ENCODE measurements around the gene MED27.

The MED27 gene

DNA sequence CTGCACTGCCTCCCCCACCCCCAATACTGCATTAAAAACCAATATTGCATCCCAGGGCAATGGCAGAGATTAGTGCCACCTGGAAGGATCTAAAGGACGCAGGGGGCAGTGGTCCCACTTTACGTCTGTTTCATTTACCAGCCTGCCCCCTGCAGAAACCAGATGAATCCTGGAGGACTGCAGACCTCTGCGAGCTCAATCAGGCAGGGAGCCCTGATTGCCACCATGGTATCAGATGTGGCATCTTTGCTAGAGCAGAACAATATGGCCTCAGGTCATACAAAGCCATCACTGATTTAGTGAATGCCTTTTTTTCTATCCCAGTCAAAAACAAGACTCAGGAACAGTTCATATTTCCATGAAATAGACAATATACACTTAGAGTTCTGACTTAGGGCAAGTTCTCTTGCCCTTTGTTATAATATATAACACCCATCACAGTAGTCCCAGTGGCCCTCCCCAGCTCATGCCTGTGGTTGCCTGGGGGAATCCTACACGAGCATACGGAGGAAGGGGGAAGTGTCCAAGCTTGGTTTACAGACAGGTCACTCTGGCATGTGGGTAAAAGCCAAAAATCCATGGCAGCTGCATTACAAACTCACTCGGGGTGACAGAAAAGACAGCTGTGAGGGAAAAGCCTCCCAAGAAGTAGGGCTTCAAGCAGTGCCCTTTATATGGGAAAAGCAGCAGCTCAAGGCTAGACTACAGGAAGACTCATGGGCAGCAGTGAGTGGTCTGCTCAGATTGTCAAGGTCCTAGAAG, 85.1 kb downstream of the MED27 start:
- no peak for DNase-seq

DNA sequence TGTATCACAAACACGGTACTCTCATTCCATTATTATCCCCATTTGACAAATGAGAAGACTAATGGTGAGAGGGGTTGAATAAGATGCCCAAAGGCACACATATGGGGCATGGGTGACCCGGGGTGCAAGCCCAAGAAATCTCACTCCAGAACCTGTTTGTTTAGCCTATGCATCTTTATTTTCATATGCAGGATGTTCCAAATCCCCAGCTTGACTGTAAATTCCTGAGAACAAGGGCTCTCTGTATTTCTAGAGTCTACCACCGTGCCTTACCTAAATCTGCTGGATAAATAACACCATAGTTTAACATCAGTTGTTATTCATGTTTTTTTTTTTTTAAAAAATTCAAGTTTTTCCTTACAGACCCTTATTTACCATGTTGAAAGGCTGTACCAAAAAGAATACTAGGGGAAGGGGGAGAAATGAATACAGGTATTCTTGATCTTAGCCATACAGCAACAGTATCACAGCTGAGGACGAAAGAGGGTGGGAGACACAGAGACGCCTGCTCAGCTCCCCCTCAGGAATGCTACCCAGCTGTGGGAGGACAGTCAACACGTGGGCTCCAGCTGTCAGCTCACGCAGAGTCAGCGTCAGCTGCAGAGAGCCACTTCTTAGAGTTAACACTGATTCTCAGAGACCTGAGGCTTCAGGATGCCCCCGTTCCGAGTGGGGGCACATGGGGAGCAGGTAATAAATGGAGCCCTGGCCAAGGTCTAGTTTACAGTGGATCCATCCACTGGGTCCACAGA, 86.6 kb downstream of the MED27 start:
- no peak for DNase-seq

DNA sequence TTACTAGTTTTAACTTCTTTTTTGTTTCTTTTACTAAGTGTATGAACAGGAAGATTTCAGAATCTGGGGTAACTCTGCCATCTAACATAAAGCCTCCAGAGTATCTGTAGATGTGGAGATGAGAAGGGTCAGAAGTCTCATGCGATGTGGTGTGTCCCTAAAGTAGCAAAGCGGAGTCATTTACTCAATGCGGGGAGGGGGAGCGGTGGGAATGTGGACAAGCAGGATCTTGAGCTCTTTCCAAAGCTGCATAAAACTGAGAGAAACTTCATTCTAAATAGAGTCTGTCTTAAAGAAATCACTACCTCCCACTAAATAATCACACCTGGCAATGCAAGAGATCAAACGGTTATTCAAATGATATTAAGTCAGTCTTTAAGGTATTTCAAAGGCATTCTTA, 92.4 kb downstream of the MED27 start:
- DNase-seq, result no peak

DNA sequence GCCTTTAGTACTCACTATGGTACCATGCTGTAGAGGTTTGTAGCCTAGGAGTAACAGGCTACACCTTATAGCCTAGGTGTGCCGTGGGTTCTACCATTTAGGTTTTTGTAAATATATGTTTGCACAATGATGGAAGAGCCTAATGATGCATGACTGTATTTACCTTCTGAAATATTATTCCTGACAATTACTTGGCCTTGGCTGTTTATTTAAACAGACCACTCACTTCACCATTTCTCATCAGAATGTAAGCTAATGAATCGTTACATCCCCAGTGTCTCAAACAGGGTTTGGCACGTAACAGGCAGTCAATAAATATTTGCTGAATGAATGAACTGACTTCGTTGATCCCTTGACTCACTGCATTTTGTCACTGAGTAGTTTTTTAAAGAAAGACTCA, 93.1 kb downstream of the MED27 start:
- no peak for DNase-seq

DNA sequence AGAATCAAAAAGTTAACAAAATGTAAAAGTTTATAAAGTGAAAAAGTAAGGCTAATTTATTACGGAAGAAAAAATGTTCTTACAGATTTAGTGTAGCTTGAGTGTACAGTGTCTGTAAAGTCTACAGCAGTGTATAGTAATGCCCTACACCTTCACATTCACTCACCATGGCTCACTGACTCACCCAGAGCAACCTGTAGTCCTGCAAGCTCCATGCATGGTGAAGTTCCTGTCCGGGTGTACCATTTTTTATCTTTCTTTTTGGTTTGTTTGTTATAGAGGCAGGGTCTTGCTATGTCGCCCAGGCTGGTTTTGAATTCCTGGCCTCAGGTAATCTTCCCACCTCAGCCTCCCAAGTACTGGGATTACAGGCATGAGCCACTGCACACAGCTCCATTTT, 93.6 kb downstream of the MED27 start:
- no peak for DNase-seq

DNA sequence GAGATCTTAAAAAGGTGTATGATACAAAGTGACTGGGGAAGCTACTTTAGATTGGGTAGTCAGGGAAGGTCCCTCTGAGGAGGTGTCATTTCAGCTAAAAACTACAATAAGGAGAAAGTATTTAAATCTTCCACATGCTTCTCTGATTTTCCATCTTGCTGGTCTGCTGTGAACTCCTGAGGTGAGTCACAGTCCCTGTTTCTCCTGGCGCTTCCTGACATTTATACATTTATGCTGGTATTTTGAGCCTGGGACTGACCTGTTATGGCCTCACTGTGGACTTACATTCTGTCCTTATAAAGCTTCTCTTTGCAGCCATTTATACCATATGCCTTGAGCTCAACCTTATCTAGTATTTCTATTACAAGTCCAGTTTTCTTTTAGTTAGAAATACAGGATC, 95.1 kb downstream of the MED27 start:
- DNase-seq, result no peak

DNA sequence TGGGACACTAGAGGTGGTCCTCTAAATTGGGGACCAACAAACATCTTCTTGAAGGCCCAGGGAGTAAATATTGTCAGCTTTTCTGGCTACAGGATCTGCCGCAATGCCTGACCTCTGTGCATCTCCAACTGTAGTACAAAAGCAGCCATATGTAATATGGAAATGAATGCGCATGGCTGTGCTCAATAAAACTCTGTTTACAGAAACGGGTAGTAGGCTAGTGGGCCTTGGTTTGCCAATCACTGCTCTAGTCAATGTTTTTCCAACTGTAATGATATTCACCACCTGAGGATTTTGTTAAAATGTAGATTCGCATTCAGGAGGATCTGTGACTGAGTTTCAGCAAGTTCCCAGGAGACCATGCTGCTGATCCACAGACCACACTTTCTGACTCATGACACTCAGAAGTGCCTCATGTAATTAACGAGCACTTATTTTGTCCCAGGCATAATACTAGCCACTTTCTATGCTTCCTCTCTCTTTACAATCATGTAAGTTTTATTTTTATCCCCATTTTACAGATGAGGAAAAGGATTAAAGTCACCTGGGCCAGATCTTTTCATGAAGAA, 96.9 kb downstream of the MED27 start:
- no peak for DNase-seq

DNA sequence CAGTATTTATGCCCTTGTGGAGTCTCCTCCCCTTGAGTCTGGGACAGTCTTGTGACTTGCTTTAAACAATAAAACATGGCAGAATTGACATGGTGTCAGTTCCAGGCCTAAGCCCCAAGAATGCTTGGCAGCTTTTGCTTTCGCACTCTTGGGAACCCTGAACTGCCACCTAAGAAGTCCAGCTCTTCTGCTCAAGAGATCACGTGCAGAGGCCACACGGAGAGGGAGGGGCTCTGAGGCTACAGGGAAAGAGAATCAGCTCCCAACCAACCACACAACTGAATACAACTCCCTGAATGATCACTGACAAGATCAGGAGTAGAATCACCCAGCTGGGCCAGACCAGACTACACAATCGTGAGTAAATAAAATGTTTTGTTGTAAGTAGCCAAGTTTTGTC, 97.6 kb downstream of the MED27 start:
- no peak for DNase-seq

DNA sequence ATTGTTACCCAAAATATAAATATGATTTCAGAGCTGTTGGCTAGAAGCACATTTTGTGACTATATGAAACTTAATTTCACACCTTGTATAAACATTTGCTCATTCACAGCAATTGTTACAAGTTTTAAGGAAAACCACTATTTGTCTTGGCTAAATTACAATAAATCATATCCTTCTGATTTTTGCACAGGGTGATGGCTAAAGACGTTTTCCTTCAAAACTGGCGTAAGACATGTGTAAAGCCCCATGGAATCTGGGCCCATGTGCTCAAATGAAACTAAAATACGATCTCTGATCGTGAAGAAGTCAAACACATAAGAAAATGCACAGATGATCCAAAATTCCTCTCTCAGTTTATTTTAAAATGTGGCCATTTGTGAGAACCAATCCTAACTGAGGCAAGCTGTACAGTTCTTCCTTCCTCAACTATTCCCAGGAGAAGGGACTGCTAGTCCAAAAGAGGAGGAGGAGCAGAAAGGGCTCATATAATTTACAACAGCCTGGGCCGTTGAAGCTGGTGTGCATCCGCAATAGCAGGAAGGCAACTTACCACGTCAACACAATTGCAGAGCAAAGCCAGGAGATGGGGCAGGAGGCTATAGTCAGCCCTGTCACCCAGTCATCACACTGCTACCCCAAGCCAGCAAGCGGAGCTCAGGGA, 98.4 kb downstream of the MED27 start:
- no peak for DNase-seq

DNA sequence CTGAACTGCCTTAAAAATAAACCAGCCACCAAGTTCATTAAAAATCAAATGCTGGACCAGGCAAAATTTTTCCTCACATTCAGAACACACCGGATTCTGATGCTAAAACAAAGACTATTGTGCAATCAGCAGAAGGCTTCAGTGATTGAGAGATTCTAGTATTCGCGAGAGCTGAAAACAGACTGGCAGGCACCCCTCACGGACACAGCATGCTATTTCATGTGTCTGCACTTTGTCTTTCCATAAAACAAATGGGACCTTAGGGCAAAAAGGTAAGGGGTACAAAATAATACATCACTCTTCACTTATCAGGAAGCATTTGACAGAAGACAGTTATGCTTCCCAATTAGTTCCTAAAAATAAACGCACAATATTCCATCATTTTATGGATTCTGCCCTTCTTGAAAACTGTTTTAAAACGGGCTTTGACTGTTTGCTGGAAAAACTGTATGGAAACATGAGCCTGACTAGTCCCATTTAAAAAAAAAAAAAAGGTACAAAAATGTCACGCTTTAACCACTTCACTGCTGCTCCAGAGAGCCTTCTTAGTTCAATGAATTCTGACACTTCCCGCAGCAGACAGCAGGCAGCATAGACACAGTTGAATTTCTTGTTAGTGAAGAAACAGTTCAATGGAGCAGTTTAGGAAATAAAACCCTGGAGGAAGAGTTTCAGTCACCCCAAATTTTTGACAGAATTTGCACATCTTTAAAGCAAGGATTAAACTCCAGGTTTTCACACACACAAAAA, 99.2 kb downstream of the MED27 start:
- DNase-seq, result no peak

DNA sequence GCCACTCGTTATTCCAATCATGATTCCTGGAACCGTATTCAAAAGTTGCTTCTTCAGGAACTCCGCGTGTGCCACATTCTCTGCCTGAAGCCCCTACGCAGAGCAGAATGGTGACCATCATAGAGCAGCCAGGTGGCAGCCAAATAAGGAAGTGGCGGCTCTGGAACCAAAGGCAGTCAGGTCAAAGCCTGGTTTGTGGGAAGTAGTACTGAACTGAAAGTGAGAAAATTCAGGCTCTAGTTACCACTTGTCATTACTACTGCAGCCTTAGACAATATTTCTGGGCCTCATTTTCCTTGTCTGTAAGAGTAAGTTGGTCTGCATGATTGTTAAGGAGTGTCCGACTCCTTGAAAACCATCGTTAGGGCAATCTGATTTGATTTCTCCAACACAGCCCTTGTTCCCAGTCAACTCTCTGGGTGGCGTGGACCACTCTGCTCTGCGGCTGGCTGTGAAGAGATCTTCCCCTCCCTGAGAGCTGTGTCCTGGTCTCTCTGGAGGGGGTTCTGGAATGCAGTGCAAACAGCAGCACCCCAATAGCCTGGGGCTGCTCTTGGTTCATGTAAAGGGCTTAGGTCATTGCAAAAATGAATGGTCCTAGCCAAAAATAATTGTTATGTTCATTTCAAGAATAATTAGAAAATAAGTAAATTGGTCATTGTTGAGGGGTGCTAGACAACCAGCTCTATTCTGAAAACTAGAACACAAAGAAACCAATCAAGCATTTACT, 102.4 kb downstream of the MED27 start:
- peak in 1 of 2 experiments; percentile 24 for DNase-seq

DNA sequence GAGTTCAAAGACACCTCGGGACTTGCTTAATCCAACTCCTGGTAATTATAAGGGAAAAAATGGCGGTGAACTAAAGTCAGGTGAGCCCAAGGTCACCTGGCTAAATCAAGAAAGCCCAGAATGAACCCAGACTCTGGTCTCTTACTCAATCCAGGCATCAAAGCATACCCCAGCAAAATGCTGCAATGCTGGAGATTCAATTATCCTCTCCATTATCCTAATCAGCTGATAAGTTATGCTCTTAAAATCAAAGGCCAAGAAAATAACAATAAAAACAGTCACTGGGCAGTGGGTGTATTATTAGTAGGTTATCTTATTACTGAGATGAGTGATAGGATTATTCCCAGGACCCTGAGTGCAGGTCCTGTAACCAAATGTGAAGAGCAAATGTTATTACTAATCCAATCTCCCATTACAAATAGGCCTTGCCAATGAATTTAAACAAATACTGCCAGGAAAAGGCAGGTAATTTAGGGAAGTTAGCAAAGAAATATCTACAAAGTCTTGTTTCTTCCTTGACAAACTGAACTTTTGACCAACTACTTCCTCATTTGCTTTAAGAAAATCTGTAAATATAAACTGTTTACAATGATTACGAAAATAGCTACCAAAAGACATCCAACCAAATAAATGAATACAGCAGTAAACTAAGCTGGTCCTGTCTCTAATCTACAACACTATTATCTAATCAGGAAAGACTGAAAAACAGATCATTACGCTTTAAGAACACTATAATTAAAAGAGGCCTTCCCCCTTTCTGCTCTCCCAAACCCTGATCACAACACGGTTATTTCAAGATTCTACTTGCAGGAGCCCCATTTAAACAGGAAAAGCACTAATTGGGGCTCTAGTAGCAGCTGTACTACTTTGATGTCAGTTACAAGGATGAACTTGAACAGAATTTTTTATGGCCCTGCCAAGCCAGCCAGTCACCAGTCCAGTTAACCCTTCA, 103.2 kb downstream of the MED27 start:
- DNase-seq, result peak; percentile 21 to 37

DNA sequence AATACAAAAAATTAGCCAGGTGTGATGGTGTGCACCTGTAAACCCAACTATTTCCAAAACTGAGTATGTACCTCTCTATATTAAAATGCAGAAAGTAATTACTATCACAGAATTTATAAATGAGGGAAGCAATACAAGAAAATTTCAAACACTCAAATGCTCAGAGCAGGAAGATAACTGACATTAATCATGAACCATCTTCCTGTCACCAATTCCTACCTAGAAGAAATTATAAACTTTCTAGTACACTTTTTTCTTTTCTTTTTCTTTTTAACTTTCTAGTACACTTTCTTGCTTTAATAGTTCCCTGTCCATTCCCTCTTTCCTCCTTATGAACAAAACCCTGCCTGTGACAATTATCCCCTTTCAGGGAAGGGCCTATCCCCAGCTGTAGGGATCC, 106.8 kb downstream of the MED27 start:
- DNase-seq, result no peak

DNA sequence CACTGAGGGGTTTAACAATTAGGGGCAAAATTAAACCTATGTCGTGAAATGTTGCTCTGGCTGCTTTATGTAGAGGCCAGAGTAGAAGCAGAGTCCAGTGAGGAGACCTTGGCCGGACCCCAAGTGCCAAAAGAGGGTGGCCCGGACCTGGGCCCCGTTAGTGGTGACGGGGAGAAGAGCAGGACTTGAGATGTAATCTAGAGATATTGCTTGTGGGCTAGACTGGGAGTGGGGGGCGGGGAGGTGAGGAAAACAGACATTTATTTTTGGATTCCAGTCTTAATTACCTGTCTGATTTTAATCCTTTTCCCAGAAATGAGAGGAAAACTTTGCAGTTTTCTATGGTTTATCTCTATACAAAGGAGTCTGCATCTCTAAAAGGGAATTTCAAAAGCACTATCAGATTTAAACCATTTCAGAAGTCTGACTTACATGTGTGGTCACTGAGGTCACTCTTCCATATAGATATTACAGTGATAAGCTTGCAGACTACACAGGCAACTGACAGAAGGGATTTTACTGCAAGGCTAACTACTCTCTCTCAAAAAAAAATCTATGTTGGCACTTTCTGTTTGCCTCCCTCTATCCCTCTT, 108.1 kb downstream of the MED27 start:
- no peak for DNase-seq

DNA sequence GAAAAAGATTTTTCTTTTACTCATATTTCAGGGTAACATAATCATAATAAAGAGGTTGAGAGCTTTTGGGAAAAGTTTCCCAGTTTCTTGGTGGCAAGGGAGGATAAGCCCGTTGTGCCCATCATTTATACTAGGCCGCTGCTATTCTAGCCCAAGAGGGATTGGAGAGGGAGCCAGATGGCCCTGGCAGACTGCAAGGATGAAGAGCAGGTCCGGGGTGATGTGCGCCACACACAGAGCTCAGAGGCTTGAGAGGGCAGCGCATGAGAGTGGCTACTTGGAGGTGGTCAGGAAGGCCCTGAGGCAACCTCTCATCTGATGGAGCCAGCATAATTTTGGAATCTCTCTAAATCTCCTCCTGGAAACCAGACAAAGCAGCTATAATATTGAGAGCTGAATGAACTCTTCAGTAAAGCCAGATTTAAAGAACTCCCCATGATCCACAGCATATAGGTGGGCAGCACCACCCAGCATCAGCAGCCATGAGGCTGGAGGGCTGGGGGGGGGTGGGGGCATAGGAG, 110.1 kb downstream of the MED27 start:
- no peak for DNase-seq

DNA sequence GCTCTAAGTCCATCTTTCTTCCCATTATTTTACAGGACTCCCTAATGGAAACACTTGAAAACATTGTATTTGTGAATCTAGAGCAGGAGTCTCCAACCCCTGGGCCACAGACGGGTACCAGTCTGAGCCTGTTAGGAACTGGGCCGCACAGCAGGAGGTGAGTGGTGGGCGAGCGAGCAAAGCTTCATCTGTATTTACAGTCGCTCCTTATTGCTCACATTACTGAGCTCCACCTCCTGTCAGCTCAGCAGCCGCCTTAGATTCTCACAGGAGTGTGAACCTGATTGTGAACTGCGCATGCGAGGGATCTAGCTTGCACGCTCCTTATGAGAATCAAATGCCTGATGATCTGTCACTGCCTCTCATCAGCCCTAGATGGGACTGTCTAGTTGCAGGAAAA, 111.0 kb downstream of the MED27 start:
- no peak for DNase-seq

DNA sequence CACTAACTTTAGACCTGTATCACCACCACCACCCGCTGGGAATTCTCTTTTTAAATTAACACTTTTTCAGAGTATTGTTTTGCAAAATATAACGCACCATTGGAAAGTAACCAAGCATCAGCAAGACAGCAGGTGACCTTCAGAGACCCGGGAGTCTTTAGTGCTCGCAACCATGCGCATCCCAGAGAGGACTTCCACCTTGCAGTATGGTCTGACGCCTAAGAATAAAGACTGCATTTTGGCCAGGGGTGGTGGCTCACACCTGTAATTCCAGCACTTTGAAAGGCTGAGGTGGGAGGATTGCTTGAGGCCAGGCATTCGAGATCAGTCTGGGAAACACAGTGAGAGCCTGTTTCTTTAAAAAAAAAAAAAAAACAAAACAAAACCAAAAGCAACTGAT, 113.8 kb downstream of the MED27 start:
- no peak for DNase-seq

DNA sequence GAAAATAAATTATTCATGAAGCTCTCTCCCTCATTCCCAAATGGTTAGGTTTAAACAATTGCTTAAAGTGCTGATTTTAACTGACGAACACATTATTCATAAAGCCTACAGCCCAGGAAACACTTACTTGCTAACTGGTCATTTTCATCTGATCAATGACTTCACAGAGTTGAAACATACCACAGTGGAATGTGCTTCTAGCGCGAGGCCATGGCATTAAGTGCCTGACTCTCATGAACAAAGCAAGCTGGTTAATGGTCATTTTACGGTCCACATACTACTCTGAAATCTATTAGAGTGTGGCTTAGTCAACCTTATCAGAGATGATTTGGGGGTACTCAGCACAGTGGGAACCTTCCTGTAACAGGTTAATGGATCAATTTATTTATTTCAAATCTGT, 114.6 kb downstream of the MED27 start:
- DNase-seq, result no peak

DNA sequence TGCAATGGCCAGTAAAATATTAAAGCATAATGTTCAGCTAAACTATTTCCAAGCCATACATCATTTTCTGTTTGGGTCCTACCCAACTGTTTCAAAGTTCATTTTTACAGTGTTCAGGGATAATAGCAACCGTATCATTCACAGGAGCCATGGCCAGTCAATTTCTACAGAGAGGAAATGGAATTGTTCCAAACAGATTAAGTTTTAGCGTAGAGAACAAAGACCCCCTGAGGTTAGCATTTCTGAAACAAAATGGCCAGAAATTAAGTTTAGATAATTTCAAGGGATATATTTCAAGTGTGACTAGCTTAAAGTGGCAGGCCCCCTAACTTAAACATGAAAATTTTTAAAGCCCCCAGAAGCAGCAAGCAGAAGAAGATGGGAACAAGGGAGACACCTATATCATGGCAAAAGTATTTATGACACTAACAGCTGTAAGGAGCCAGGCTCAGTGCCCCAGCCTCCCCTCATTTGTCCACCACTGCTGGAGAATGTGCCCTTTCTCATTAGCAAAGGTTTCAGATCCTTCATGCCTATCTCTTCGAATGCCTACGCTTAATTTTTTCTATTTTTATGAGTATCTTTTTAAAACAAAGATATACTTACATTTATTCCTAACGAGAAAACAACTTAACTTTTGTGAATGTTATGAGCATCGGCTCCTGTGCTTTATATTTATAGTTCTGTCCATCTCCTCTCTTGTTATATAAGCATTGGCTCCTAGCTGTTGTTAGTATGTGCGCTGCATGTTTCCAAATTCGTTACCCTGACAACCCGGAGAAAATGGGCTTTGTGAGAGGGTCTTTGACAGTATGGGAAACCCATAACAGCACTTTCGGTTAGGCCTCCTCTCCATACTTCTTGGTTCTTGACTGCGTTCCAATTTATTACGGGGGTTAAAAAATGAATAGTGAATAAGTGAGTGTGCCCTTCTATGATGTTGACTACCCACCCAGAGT, 116.3 kb downstream of the MED27 start:
- no peak for DNase-seq

All from Kasumi-1 (cell line).